ENCODE measurements around the gene OR6B1. TPM values are rescaled to one million over a fixed set of nuclear protein-coding genes. Genes with fewer than 3 reads are reported as not detected.

The OR6B1 gene
- total and polyA plus RNA-seq, 2 donors (not counting 1 experiment from before 2014, with no cell fraction given), result not detected

- Histone ChIP-seq H3K4me1 (ENCODE audit: control insufficient read depth in 2 of 2, insufficient read depth in 2 of 2, low read length in 2 of 2) (no peaks in the 10 kb centered on the region), H2AFZ (ENCODE audit: insufficient read depth, low read depth, low read length, poor library complexity, severe bottlenecking) (no peak overlapping the region), H3K4me3 (ENCODE audit: control extremely low read depth in 1 of 5, extremely low read depth in 1 of 5, insufficient read depth in 1 of 5, low read depth in 2 of 5, low read length in 4 of 5) (no peak overlapping the region), H3K79me2 (ENCODE audit: control insufficient read depth, insufficient read depth, low read length) (no peaks in the 10 kb centered on the region), H3K9me3 (ENCODE audit: control extremely low read depth in 1 of 3, control insufficient read depth in 2 of 3, insufficient read depth in 1 of 3, low read length in 2 of 3) (no peaks in the 10 kb centered on the region), H3K4me2 (replicated peaks; ENCODE audit: low read depth, low read length, poor library complexity, severe bottlenecking) (no peak overlapping the region), H3K27me3 (replicated peaks in 1 of 4; ENCODE audit: control extremely low read depth in 1 of 4, control insufficient read depth in 3 of 4, insufficient read depth in 4 of 4, low read length in 3 of 4) (no peaks in the 10 kb centered on the region), H3K9ac (ENCODE audit: low read length) (no peak overlapping the region), H3K36me3 (replicated peaks in 1 of 2; ENCODE audit: control extremely low read depth in 1 of 2, control insufficient read depth in 1 of 2, extremely low read depth in 1 of 2, insufficient read depth in 2 of 2, low read length in 1 of 2) (no peaks in the 10 kb centered on the region), H4K20me1 (ENCODE audit: control insufficient read depth, insufficient read depth, low read length, poor library complexity, severe bottlenecking) (no peaks in the 10 kb centered on the region), H3K27ac (ENCODE audit: low read length in 2 of 2) (no peak overlapping the region)
- intact Hi-C loops (cut with micrococcal nuclease), result no loop called here
- Mint-ChIP-seq H3K4me3 (no peak overlapping the region), H3K4me1 (no peaks in the 10 kb centered on the region), H3K9me3 (ENCODE audit: insufficient read depth) (peaks cover 8% of the 10 kb centered on the region), H3K27me3 (peaks cover 4% of the 10 kb centered on the region), H3K27ac (no peak overlapping the region)
- ChIA-PET POLR2A (no interaction called here), CTCF (no interaction called here)
- DNase-seq (no peak), ATAC-seq (ENCODE audit: low read depth) (no peak)
- TF ChIP-seq CTCF (IDR thresholded peaks at IDR 0.05), result no peak
- TF ChIP-seq EZH2 (IDR thresholded peaks at IDR 0.05; ENCODE audit: borderline replicate concordance, insufficient read depth, low read depth, low read length, poor library complexity, severe bottlenecking), result no peak
Observed at GRCh38 chr7:143992670-143993069, 7.5 kb upstream of the OR6B1 start.

DNA sequence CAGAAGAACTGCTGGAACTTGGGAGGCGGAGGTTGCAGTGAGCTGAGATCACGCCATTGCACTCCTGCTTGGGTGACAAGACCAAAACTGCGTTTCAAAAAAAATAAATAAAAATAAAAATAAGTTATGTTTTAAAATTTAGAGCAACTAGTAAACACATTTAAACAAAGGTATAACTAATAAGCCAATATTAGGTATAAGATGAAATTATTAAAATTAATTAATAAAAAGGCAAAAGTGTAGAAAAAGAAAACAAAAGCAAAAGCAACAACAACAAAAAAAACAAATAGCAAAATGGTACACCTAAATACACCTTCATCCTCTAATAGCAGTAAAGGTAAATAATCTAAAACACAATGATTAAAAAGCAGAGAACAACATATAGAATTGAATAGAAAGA lies 6.2 kb upstream of the OR6B1 start:
- intact Hi-C loops (cut with micrococcal nuclease), result no loop called here
- Mint-ChIP-seq H3K27ac (no peak overlapping the region), H3K4me3 (no peak overlapping the region), H3K9me3 (ENCODE audit: insufficient read depth) (peaks cover 8% of the 10 kb centered on the region), H3K27me3 (peaks cover 4% of the 10 kb centered on the region), H3K4me1 (no peaks in the 10 kb centered on the region)
- WGBS (ENCODE audit: insufficient coverage), result no CpG with 5 or more reads among the region's 3 CpGs
- Histone ChIP-seq H3K9ac (ENCODE audit: low read length) (no peak overlapping the region), H2AFZ (ENCODE audit: insufficient read depth, low read depth, low read length, poor library complexity, severe bottlenecking) (no peak overlapping the region), H3K4me2 (replicated peaks; ENCODE audit: low read depth, low read length, poor library complexity, severe bottlenecking) (no peak overlapping the region), H3K36me3 (replicated peaks in 1 of 2; ENCODE audit: control extremely low read depth in 1 of 2, control insufficient read depth in 1 of 2, extremely low read depth in 1 of 2, insufficient read depth in 2 of 2, low read length in 1 of 2) (no peaks in the 10 kb centered on the region), H3K79me2 (ENCODE audit: control insufficient read depth, insufficient read depth, low read length) (no peaks in the 10 kb centered on the region), H3K9me3 (ENCODE audit: control extremely low read depth in 1 of 3, control insufficient read depth in 2 of 3, insufficient read depth in 1 of 3, low read length in 2 of 3) (no peaks in the 10 kb centered on the region), H3K27ac (ENCODE audit: low read length in 2 of 2) (no peak overlapping the region), H3K27me3 (replicated peaks in 1 of 4; ENCODE audit: control extremely low read depth in 1 of 4, control insufficient read depth in 3 of 4, insufficient read depth in 4 of 4, low read length in 3 of 4) (no peaks in the 10 kb centered on the region), H4K20me1 (ENCODE audit: control insufficient read depth, insufficient read depth, low read length, poor library complexity, severe bottlenecking) (no peaks in the 10 kb centered on the region), H3K4me1 (ENCODE audit: control insufficient read depth in 2 of 2, insufficient read depth in 2 of 2, low read length in 2 of 2) (no peaks in the 10 kb centered on the region), H3K4me3 (ENCODE audit: control extremely low read depth in 1 of 5, extremely low read depth in 1 of 5, insufficient read depth in 1 of 5, low read depth in 2 of 5, low read length in 4 of 5) (no peak overlapping the region)
- ATAC-seq (ENCODE audit: low read depth) (no peak), DNase-seq (no peak)
- TF ChIP-seq EZH2 (IDR thresholded peaks at IDR 0.05; ENCODE audit: borderline replicate concordance, insufficient read depth, low read depth, low read length, poor library complexity, severe bottlenecking), result no peak
- TF ChIP-seq CTCF (IDR thresholded peaks at IDR 0.05), result no peak
- ChIA-PET POLR2A (no interaction called here), CTCF (no interaction called here)
